Progenitor cell of endocrine pancreas (in vitro differentiated cells): ENCODE results near the gene CEP55. TPM values are rescaled to one million over a fixed set of nuclear protein-coding genes. Genes with fewer than 3 reads are reported as not detected.

Experiments
- DNase-seq: peaks from one replicate; pipeline ENCODE4 v3.0.0; 2021; ENCODE audit warnings: low spot score; ENCODE audit not compliant: unreplicated experiment
- H3K27ac Mint-ChIP-seq: 2 replicates; pipeline ENCODE4 v1.8.0; 2021; ENCODE audit warnings: mild to moderate bottlenecking, moderate library complexity, mixed read lengths
- H3K27me3 Mint-ChIP-seq: 2 replicates; pipeline ENCODE4 v1.8.0; 2021; ENCODE audit warnings: mixed read lengths
- H3K36me3 Mint-ChIP-seq: 2 replicates; pipeline ENCODE4 v1.8.0; 2022; ENCODE audit warnings: mixed read lengths; ENCODE audit not compliant: insufficient read depth
- H3K4me1 Mint-ChIP-seq: 2 replicates; pipeline ENCODE4 v1.8.0; 2021; ENCODE audit warnings: low read depth, mixed read lengths
- H3K4me3 Mint-ChIP-seq: 2 replicates; pipeline ENCODE4 v1.8.0; 2021; ENCODE audit warnings: low read depth, mild to moderate bottlenecking, moderate library complexity, mixed read lengths
- H3K9me3 Mint-ChIP-seq: 2 replicates; pipeline ENCODE4 v1.8.0; 2021; ENCODE audit warnings: low read depth, mixed read lengths
- CTCF ChIP-seq: fragments of 200-600 bp; sonication (generic); IDR thresholded peaks from one replicate; pipeline ENCODE4 v1.5.0; 2021; ENCODE audit warnings: antibody characterized with exemption, mild to moderate bottlenecking; ENCODE audit not compliant: unreplicated experiment
- total RNA-seq: library from RNA; stranded (reverse); gene quantifications from 2 replicates; pipeline ENCODE4 v1.2.1, GENCODE V29; 2021

CEP55 gene
- total RNA-seq, 1 donor from 2014 or later: 9.1 TPM

GRCh38 chr10:93572606-93573005 is 76.2 kb downstream of the CEP55 start:
- Mint-ChIP-seq H3K4me1 (peaks cover 20% of the 10 kb centered on the region), H3K36me3 (no peaks in the 10 kb centered on the region), H3K4me3 (no peak overlapping the region), H3K27ac (no peak overlapping the region), H3K27me3 (peaks cover 50% of the 10 kb centered on the region), H3K9me3 (no peaks in the 10 kb centered on the region)
- DNase-seq: no peak
- TF ChIP-seq CTCF: no peak

- H3K27me3 Mint-ChIP-seq: peaks cover 43% of the 10 kb centered on the region
- no peak overlapping the region for H3K4me3 Mint-ChIP-seq
- no peak for DNase-seq
- no peak overlapping the region for H3K27ac Mint-ChIP-seq
- TF ChIP-seq CTCF: no peak
- no peaks in the 10 kb centered on the region for H3K36me3 Mint-ChIP-seq
- H3K4me1 Mint-ChIP-seq: peaks cover 20% of the 10 kb centered on the region
- no peaks in the 10 kb centered on the region for H3K9me3 Mint-ChIP-seq
Observed at GRCh38 chr10:93573051-93573909, 76.9 kb downstream of the CEP55 start.

GRCh38 chr10:93573924-93574323 is 77.5 kb downstream of the CEP55 start:
- Mint-ChIP-seq H3K27me3 (peaks cover 36% of the 10 kb centered on the region), H3K4me3 (no peak overlapping the region)

GRCh38 chr10:93576888-93577287 is 80.5 kb downstream of the CEP55 start:
- TF ChIP-seq CTCF: no peak

More at GRCh38 chr10:93573924-93574323, 77.5 kb downstream of the CEP55 start:
- H3K9me3 Mint-ChIP-seq: no peaks in the 10 kb centered on the region
- no peak for DNase-seq
- H3K4me1 Mint-ChIP-seq: peaks cover 20% of the 10 kb centered on the region
- no peak for TF ChIP-seq CTCF
- no peak overlapping the region for H3K27ac Mint-ChIP-seq
- no peaks in the 10 kb centered on the region for H3K36me3 Mint-ChIP-seq

GRCh38 chr10:93577565-93577964 is 81.2 kb downstream of the CEP55 start:
- peak overlapping the region; percentile 29 for H3K27ac Mint-ChIP-seq
- no peak for DNase-seq
- TF ChIP-seq CTCF: no peak
- peaks cover 3% of the 10 kb centered on the region for H3K27me3 Mint-ChIP-seq
- H3K36me3 Mint-ChIP-seq: no peaks in the 10 kb centered on the region
- no peaks in the 10 kb centered on the region for H3K9me3 Mint-ChIP-seq
- no peak overlapping the region for H3K4me3 Mint-ChIP-seq
- H3K4me1 Mint-ChIP-seq: peaks cover 21% of the 10 kb centered on the region

More at GRCh38 chr10:93576888-93577287, 80.5 kb downstream of the CEP55 start:
- H3K36me3 Mint-ChIP-seq: no peaks in the 10 kb centered on the region
- no peak overlapping the region for H3K27ac Mint-ChIP-seq
- H3K4me3 Mint-ChIP-seq: no peak overlapping the region
- no peak for DNase-seq
- peaks cover 24% of the 10 kb centered on the region for H3K4me1 Mint-ChIP-seq
- no peaks in the 10 kb centered on the region for H3K9me3 Mint-ChIP-seq
- peaks cover 9% of the 10 kb centered on the region for H3K27me3 Mint-ChIP-seq

Other genes starting within 250 kb of the CEP55 start
- gene MYOF, start 14.3 kb upstream of the CEP55 start, total RNA-seq: 25.5 and 35.2 TPM in 2 replicates
- 0.07 and 0.13 TPM in 2 replicates for gene FFAR4, start 70.1 kb downstream of the CEP55 start, total RNA-seq
- gene RBP4, start 104.6 kb downstream of the CEP55 start, total RNA-seq: 0.72 and 1.2 TPM in 2 replicates
- not detected in 2 replicates for gene PDE6C, start 115.9 kb downstream of the CEP55 start, total RNA-seq
- gene FRA10AC1, start 206.0 kb downstream of the CEP55 start, total RNA-seq: 21.9 and 22.1 TPM in 2 replicates